Naive thymus-derived CD4-positive, alpha-beta T cell (primary cell): ENCODE results near the gene DISP3. TPM values are rescaled to one million over a fixed set of nuclear protein-coding genes. Genes with fewer than 3 reads are reported as not detected.
A peak's percentile ranks its signal among the peaks of the same experiment; 100 is the strongest.
"Not testable (repeated sequence)": the region's sequence is repeated elsewhere in the genome, so short reads cannot be mapped to it uniquely, and the experiment has no call there.

Experiments used
- ATAC-seq: fragments of 150-1000 bp; cut with Tn5 transposase; 2 replicates; pipeline ENCODE4 v1.10.0; 2021; ENCODE audit warnings: mild to moderate bottlenecking, moderate library complexity
- CTCF ChIA-PET: fragments of 350-600 bp; sonication (Branson Sonifier 250); formaldehyde crosslinking; loops from one replicate; lab custom pipeline; 2021; ENCODE audit warnings: antibody characterized with exemption; lab: Charles Lee
- POLR2A ChIA-PET: fragments of 350-600 bp; sonication (Branson Sonifier 250); formaldehyde crosslinking; loops from one replicate; lab custom pipeline; 2021; ENCODE audit warnings: antibody characterized with exemption, inconsistent platforms; lab: Charles Lee
- DNase-seq, 9 donors: peaks; one replicate each; pipeline versions ENCODE4 v3.0.0 to v3.0.0-alpha.2; 2020 to 2022; ENCODE audit warnings: mixed read lengths in 1 of 9
- H3K27ac ChIP-seq: one replicate; pipeline ENCODE4 v1.7.0; 2013; ENCODE audit warnings: mild to moderate bottlenecking, low read depth, low read length, moderate library complexity
- H3K27me3 ChIP-seq, 2 donors: one replicate each; pipeline ENCODE4 v1.7.0; 2013; ENCODE audit warnings: low read length in 2 of 2, mild to moderate bottlenecking in 2 of 2, moderate library complexity in 2 of 2; ENCODE audit not compliant: control insufficient read depth in 2 of 2, insufficient read depth in 2 of 2
- H3K36me3 ChIP-seq, 3 experiments: 1 replicate in 2 of 3; 2 replicates in 1 of 3; pipeline ENCODE4 v1.7.0; 2013; ENCODE audit warnings: low read length in 3 of 3, mild to moderate bottlenecking in 3 of 3, moderate library complexity in 1 of 3; ENCODE audit not compliant: insufficient read depth in 3 of 3, control insufficient read depth in 2 of 3
- H3K4me1 ChIP-seq, 2 donors: one replicate each; pipeline ENCODE4 v1.7.0; 2013; ENCODE audit warnings: low read length in 2 of 2, mild to moderate bottlenecking in 2 of 2, moderate library complexity in 1 of 2; ENCODE audit not compliant: control insufficient read depth in 2 of 2, insufficient read depth in 2 of 2
- H3K4me3 ChIP-seq: 2 replicates; pipeline ENCODE4 v1.7.0; 2013; ENCODE audit warnings: mild to moderate bottlenecking, low read length
- H3K9me3 ChIP-seq, 3 experiments: 1 replicate in 2 of 3; 2 replicates in 1 of 3; pipeline ENCODE4 v1.7.0; 2013; ENCODE audit warnings: low read length in 3 of 3; ENCODE audit not compliant: control insufficient read depth in 2 of 3
- H3K27ac Mint-ChIP-seq, 9 donors: one replicate each; pipeline ENCODE4 v1.8.0; 2020 to 2022; ENCODE audit warnings: mixed read lengths in 9 of 9, mild to moderate bottlenecking in 8 of 9, moderate library complexity in 5 of 9, inconsistent platforms in 2 of 9
- H3K27me3 Mint-ChIP-seq, 5 donors: one replicate each; pipeline ENCODE4 v1.8.0; 2021 to 2022; ENCODE audit warnings: mixed read lengths in 5 of 5, mild to moderate bottlenecking in 1 of 5
- H3K36me3 Mint-ChIP-seq, 5 donors: one replicate each; pipeline ENCODE4 v1.8.0; 2020 to 2022; ENCODE audit warnings: mixed read lengths in 5 of 5, mild to moderate bottlenecking in 3 of 5, inconsistent platforms in 1 of 5
- H3K4me1 Mint-ChIP-seq, 7 donors: one replicate each; pipeline ENCODE4 v1.8.0; 2020 to 2022; ENCODE audit warnings: mixed read lengths in 7 of 7, mild to moderate bottlenecking in 3 of 7, inconsistent platforms in 1 of 7
- H3K4me3 Mint-ChIP-seq, 10 donors: one replicate each; pipeline ENCODE4 v1.8.0; 2020 to 2022; ENCODE audit warnings: mild to moderate bottlenecking in 10 of 10, mixed read lengths in 10 of 10, moderate library complexity in 6 of 10, inconsistent platforms in 2 of 10
- H3K9me3 Mint-ChIP-seq, 11 donors: one replicate each; pipeline ENCODE4 v1.8.0; 2020 to 2022; ENCODE audit warnings: mixed read lengths in 11 of 11, mild to moderate bottlenecking in 4 of 11, inconsistent platforms in 1 of 11, moderate library complexity in 1 of 11
- intact Hi-C, 2 donors: fragments of 100-400 bp; cut with micrococcal nuclease; formaldehyde crosslinking; loops; one replicate each; pipeline ENCODE4 v1.15.1; 2023
- polyA plus RNA-seq, 2 donors: library from polyadenylated mRNA; unstranded; fragments of 300-500 nt; fragmentation: Illumina TruSeq; gene quantifications; one replicate each; pipeline ENCODE4 v1.2.3, GENCODE V29; 2021
- total RNA-seq, 6 experiments: library from RNA in 5 of 6; stranded (reverse) in 5 of 6; gene quantifications; 1 replicate in 5 of 6; 2 replicates in 1 of 6; pipeline ENCODE4 v1.2.3 and lab custom pipeline; 2021 to 2026

The DISP3 gene
- total and polyA plus RNA-seq, 7 experiments from 2014 or later = 0.14 to 0.95 (median 0.46) TPM

GRCh38 chr1:11573116-11573692 lies 94.2 kb downstream of the DISP3 start:
- intact Hi-C loops = no loop called here
- CTCF ChIA-PET = interaction anchor here (0.6 kb wide), 1 partner anchor 334 kb away, joined by 3 read pairs; no protein-coding TSS in a partner anchor
- no peaks in the 10 kb centered on the region for H3K36me3 ChIP-seq
- Mint-ChIP-seq H3K27ac (no peak overlapping the region), H3K4me1 (peaks cover 0 to 12% (median 0%) of the 10 kb centered on the region in 7 donors), H3K36me3 (no peaks in the 10 kb centered on the region), H3K9me3 (no peaks in the 10 kb centered on the region), H3K27me3 (peaks cover 3 to 30% (median 7%) of the 10 kb centered on the region in 5 donors), H3K4me3 (no peak overlapping the region)
- H3K27ac ChIP-seq = no peak overlapping the region
- H3K4me1 ChIP-seq = no peaks in the 10 kb centered on the region
- no peaks in the 10 kb centered on the region for H3K27me3 ChIP-seq
- POLR2A ChIA-PET = no interaction called here
- no peak for ATAC-seq
- no peaks in the 10 kb centered on the region for H3K9me3 ChIP-seq
- no peak for DNase-seq
- H3K4me3 ChIP-seq = no peak overlapping the region

- Histone ChIP-seq H3K27me3 (no peaks in the 10 kb centered on the region), H3K27ac (no peak overlapping the region), H3K4me3 (no peak overlapping the region), H3K4me1 (no peaks in the 10 kb centered on the region), H3K36me3 (no peaks in the 10 kb centered on the region), H3K9me3 (no peaks in the 10 kb centered on the region)
- Mint-ChIP-seq H3K4me3 (no peak overlapping the region), H3K27ac (no peak overlapping the region), H3K9me3 (no peaks in the 10 kb centered on the region), H3K36me3 (no peaks in the 10 kb centered on the region), H3K27me3 (peaks cover 0 to 22% (median 2%) of the 10 kb centered on the region in 5 donors), H3K4me1 (peaks cover 0 to 8% (median 3%) of the 10 kb centered on the region in 7 donors)
- intact Hi-C loops = no loop called here
- no peak for ATAC-seq
- POLR2A ChIA-PET = no interaction called here
- CTCF ChIA-PET = no interaction called here
- DNase-seq = no peak
These were observed 96.6 kb downstream of the DISP3 start for GRCh38 chr1:11575553-11575952.

- H3K27ac Mint-ChIP-seq = peak overlapping the region in 1 of 9 donors; percentile 82
- no peaks in the 10 kb centered on the region for H3K9me3 Mint-ChIP-seq
- Histone ChIP-seq H3K36me3 (no peaks in the 10 kb centered on the region), H3K4me3 (no peak overlapping the region), H3K27me3 (no peaks in the 10 kb centered on the region), H3K4me1 (no peaks in the 10 kb centered on the region), H3K27ac (no peak overlapping the region), H3K9me3 (no peaks in the 10 kb centered on the region)
- no peak overlapping the region for H3K4me3 Mint-ChIP-seq
- CTCF ChIA-PET = no interaction called here
- ATAC-seq (no peak), DNase-seq (no peak)
- peaks cover 0 to 8% (median 3%) of the 10 kb centered on the region in 7 donors for H3K4me1 Mint-ChIP-seq
- intact Hi-C loops = no loop called here
- H3K27me3 Mint-ChIP-seq = peaks cover 0 to 24% (median 3%) of the 10 kb centered on the region in 5 donors
- POLR2A ChIA-PET = no interaction called here
- no peaks in the 10 kb centered on the region for H3K36me3 Mint-ChIP-seq
These were observed 97.3 kb downstream of the DISP3 start for GRCh38 chr1:11576109-11576875.

GRCh38 chr1:11578004-11578403 lies 99.0 kb downstream of the DISP3 start:
- H3K27me3 Mint-ChIP-seq = peaks cover 2 to 28% (median 9%) of the 10 kb centered on the region in 5 donors
- H3K4me3 Mint-ChIP-seq = no peak overlapping the region
- ATAC-seq (no peak), DNase-seq (no peak)
- no peaks in the 10 kb centered on the region for H3K9me3 ChIP-seq
- no peaks in the 10 kb centered on the region for H3K36me3 ChIP-seq
- H3K27ac Mint-ChIP-seq = no peak overlapping the region
- H3K9me3 Mint-ChIP-seq = no peaks in the 10 kb centered on the region
- no peak overlapping the region for H3K27ac ChIP-seq
- no peaks in the 10 kb centered on the region for H3K4me1 ChIP-seq
- no peak overlapping the region for H3K4me3 ChIP-seq
- H3K4me1 Mint-ChIP-seq = peaks cover 0 to 3% (median 0%) of the 10 kb centered on the region in 7 donors
- POLR2A ChIA-PET = no interaction called here
- H3K36me3 Mint-ChIP-seq = peaks cover 0 to 4% (median 0%) of the 10 kb centered on the region in 5 donors
- no peaks in the 10 kb centered on the region for H3K27me3 ChIP-seq
- CTCF ChIA-PET = no interaction called here
- intact Hi-C loops = no loop called here

- peaks cover 5 to 28% (median 9%) of the 10 kb centered on the region in 5 donors for H3K27me3 Mint-ChIP-seq
- no peak overlapping the region for H3K27ac Mint-ChIP-seq
- ATAC-seq (no peak), DNase-seq (no peak)
- no peaks in the 10 kb centered on the region for H3K36me3 ChIP-seq
- no peaks in the 10 kb centered on the region for H3K9me3 ChIP-seq
- H3K9me3 Mint-ChIP-seq = peaks cover 0 to 3% (median 0%) of the 10 kb centered on the region in 11 donors
- H3K27me3 ChIP-seq = no peaks in the 10 kb centered on the region
- CTCF ChIA-PET = no interaction called here
- no peaks in the 10 kb centered on the region for H3K4me1 ChIP-seq
- POLR2A ChIA-PET = no interaction called here
- H3K4me3 ChIP-seq = no peak overlapping the region
- intact Hi-C loops = no loop called here
- no peak overlapping the region for H3K4me3 Mint-ChIP-seq
- H3K4me1 Mint-ChIP-seq = peaks cover 0 to 3% (median 0%) of the 10 kb centered on the region in 7 donors
- peaks cover 0 to 4% (median 0%) of the 10 kb centered on the region in 5 donors for H3K36me3 Mint-ChIP-seq
- H3K27ac ChIP-seq = no peak overlapping the region
These were observed 100.6 kb downstream of the DISP3 start for GRCh38 chr1:11579506-11579905.

GRCh38 chr1:11580049-11580448 lies 101.1 kb downstream of the DISP3 start:
- ATAC-seq, POLR2A ChIA-PET, H3K27ac ChIP-seq, intact Hi-C loops, H3K27me3 ChIP-seq, H3K4me3 Mint-ChIP-seq, H3K36me3 ChIP-seq, H3K4me1 ChIP-seq, H3K4me3 ChIP-seq, H3K4me1 Mint-ChIP-seq, CTCF ChIA-PET, H3K36me3 Mint-ChIP-seq, DNase-seq, H3K9me3 ChIP-seq, H3K9me3 Mint-ChIP-seq: not testable (repeated sequence)
- peaks cover 5 to 30% (median 14%) of the 10 kb centered on the region in 5 donors for H3K27me3 Mint-ChIP-seq
- peak overlapping the region in 1 of 9 donors; percentile 21 for H3K27ac Mint-ChIP-seq
